ENCODE data around the gene MYBPH. TPM values are rescaled to one million over a fixed set of nuclear protein-coding genes. Genes with fewer than 3 reads are reported as not detected.

The MYBPH gene
- total and polyA plus RNA-seq, 10 of the 15 experiments (the other 5 are each of a cell fraction or from before 2014, with no cell fraction given): 0.06 to 0.10 TPM; not detected in 8

- 33% methylated on average over 11 of the region's 11 CpGs for WGBS (ENCODE audit: insufficient coverage, insufficient replicate concordance, low lambda C conversion rate, missing lambda C conversion rate)
- Histone ChIP-seq H3K36me3 (ENCODE audit: control insufficient read depth in 2 of 2, insufficient read depth in 2 of 2, low read length in 1 of 2) (no peaks in the 10 kb centered on the region), H2AFZ (ENCODE audit: control insufficient read depth, low read depth, low read length) (no peak overlapping the region), H3K4me3 (no peak overlapping the region), H3K9ac (ENCODE audit: control insufficient read depth, insufficient read depth, low read length) (no peak overlapping the region), H3K4me2 (ENCODE audit: control insufficient read depth, insufficient read depth) (no peak overlapping the region), H3K4me1 (ENCODE audit: control insufficient read depth, insufficient read depth, low read length) (no peaks in the 10 kb centered on the region), H3K27me3 (replicated peaks in 1 of 2; ENCODE audit: control insufficient read depth in 2 of 2, insufficient read depth in 2 of 2, low read length in 1 of 2) (peaks cover 0 to 3% of the 10 kb centered on the region in 2 experiments; a peak in 3 of 4 replicates), H3K79me2 (ENCODE audit: control insufficient read depth, insufficient read depth, low read length) (no peaks in the 10 kb centered on the region), H3K9me3 (replicated peaks; ENCODE audit: control insufficient read depth, insufficient read depth, low read length) (no peaks in the 10 kb centered on the region), H3K27ac (ENCODE audit: control insufficient read depth, insufficient read depth) (no peak overlapping the region), H4K20me1 (ENCODE audit: control insufficient read depth, insufficient read depth) (no peaks in the 10 kb centered on the region)
- RAD21 ChIA-PET (ENCODE audit: unreplicated experiment): no interaction called here
- BruUV-seq (replicated peaks): no TSS peak
- intact Hi-C loops (cut with micrococcal nuclease; ENCODE audit: unreplicated experiment) (no loop called here), in situ Hi-C loops (cut with MboI) (no loop called here)
- no peak for FAIRE-seq
- CTCF ChIA-PET: interaction anchor here (0.9 kb wide), 1 partner anchor 102 kb away, joined by 3 read pairs; no protein-coding TSS in a partner anchor
- no peak for DNase-seq (ENCODE audit: low read depth, low spot score)
- SMC1A ChIA-PET (ENCODE audit: uncharacterized antibody, unreplicated experiment): no interaction called here
- TF ChIP-seq NBN (IDR thresholded peaks at IDR 0.05) (no peak), ATF7 (IDR thresholded peaks at IDR 0.05; ENCODE audit: low read depth) (no peak), E4F1 (IDR thresholded peaks at IDR 0.05; ENCODE audit: borderline replicate concordance, partially characterized antibody) (no peak), MAX (IDR thresholded peaks at IDR 0.05; ENCODE audit: low read depth, low read length) (no peak), KDM1A (IDR thresholded peaks at IDR 0.05; ENCODE audit: borderline replicate concordance) (no peak), RELB (IDR thresholded peaks at IDR 0.05; ENCODE audit: low read depth) (no peak), CREM (IDR thresholded peaks at IDR 0.05; ENCODE audit: low read depth) (no peak), STAT1 (conservative IDR thresholded peaks at IDR 0.05) (no peak), USF1 (IDR thresholded peaks at IDR 0.05; ENCODE audit: borderline replicate concordance, extremely low read length, insufficient read depth, low read depth, low read length) (no peak), KLF5 (IDR thresholded peaks at IDR 0.05; ENCODE audit: partially characterized antibody) (no peak), PRDM15 (CRISPR knock-in tag; IDR thresholded peaks at IDR 0.05) (no peak), SMARCA5 (IDR thresholded peaks at IDR 0.05) (no peak)
- POLR2A ChIA-PET: no interaction called here
- no peak for ATAC-seq
These were observed 32.0 kb downstream of the MYBPH start for GRCh38 chr1:203143641-203144040.
